IMR-90 (cell line): ENCODE results near the gene SLC8A3. TPM values are rescaled to one million over a fixed set of nuclear protein-coding genes. Genes with fewer than 3 reads are reported as not detected.

ENCODE experiments used
- ATAC-seq: fragments of 200-7000 bp; cut with Tn5 transposase; 2 replicates; pipeline ENCODE4 v1.9.1; 2020; ENCODE audit warnings: low read depth, mild to moderate bottlenecking, moderate library complexity
- BruUV-seq: library from RNA; stranded (reverse); fragments of 400-500 nt; replicated peaks from 2 replicates; lab custom pipeline; 2021; lab: Mats Ljungman, UMichigan
- CTCF ChIA-PET: fragments of 300-600 bp; formaldehyde crosslinking; extraction: SDS; loops from one replicate; lab custom pipeline; 2021; ENCODE audit warnings: antibody characterized with exemption; lab: Yijun Ruan, JAX
- POLR2A ChIA-PET: fragments of 300-600 bp; sonication (Branson Sonifier 250); formaldehyde crosslinking; loops from one replicate; lab custom pipeline; 2022; ENCODE audit warnings: antibody characterized with exemption; ENCODE audit not compliant: unreplicated experiment; lab: Charles Lee
- DNase-seq: peaks from one replicate; pipeline ENCODE4 v3.0.0; 2013
- H2AFZ ChIP-seq: replicated peaks from 2 replicates; pipeline ENCODE3; 2013; ENCODE audit warnings: low read length, mild to moderate bottlenecking; ENCODE audit not compliant: poor library complexity
- H2AK5ac ChIP-seq: 2 replicates; pipeline ENCODE4 v1.6.1; 2013; ENCODE audit warnings: low read depth, low read length, inconsistent platforms
- H2AK9ac ChIP-seq: replicated peaks from 2 replicates; pipeline ENCODE3; 2013; ENCODE audit warnings: mild to moderate bottlenecking, low read depth, low read length, moderate library complexity; ENCODE audit not compliant: poor library complexity
- H2BK120ac ChIP-seq: 2 replicates; pipeline ENCODE4 v1.6.1; 2013; ENCODE audit warnings: low read depth, low read length, inconsistent platforms
- H2BK15ac ChIP-seq: 3 replicates; pipeline ENCODE4 v1.6.1; 2013; ENCODE audit warnings: low read depth, low read length, inconsistent platforms
- H2BK20ac ChIP-seq: 2 replicates; pipeline ENCODE4 v1.6.1; 2013; ENCODE audit warnings: low read depth, mild to moderate bottlenecking, inconsistent platforms, low read length, moderate library complexity
- H2BK5ac ChIP-seq: 2 replicates; pipeline ENCODE4 v1.6.1; 2013; ENCODE audit warnings: mild to moderate bottlenecking, low read depth, low read length, inconsistent platforms; ENCODE audit not compliant: poor library complexity, severe bottlenecking
- H3K14ac ChIP-seq: replicated peaks from 2 replicates; pipeline ENCODE4 v1.6.1; 2013; ENCODE audit warnings: low read depth, low read length, inconsistent platforms
- H3K18ac ChIP-seq: 2 replicates; pipeline ENCODE4 v1.6.1; 2013; ENCODE audit warnings: low read depth, low read length, control low read depth
- H3K23ac ChIP-seq: 2 replicates; pipeline ENCODE4 v1.6.1; 2013; ENCODE audit warnings: low read depth, low read length, inconsistent platforms
- H3K27ac ChIP-seq: 2 replicates; pipeline ENCODE4 v1.5.1; 2013; ENCODE audit warnings: mild to moderate bottlenecking, control low read depth, low read length; ENCODE audit not compliant: insufficient read depth
- H3K27me3 ChIP-seq: 2 replicates; pipeline ENCODE4 v1.6.1; 2013; ENCODE audit warnings: low read length; ENCODE audit not compliant: control insufficient read depth, insufficient read depth
- H3K36me3 ChIP-seq: 2 replicates; pipeline ENCODE4 v1.6.1; 2013; ENCODE audit warnings: low read length, mixed read lengths; ENCODE audit not compliant: control insufficient read depth, insufficient read depth
- H3K4ac ChIP-seq: 2 replicates; pipeline ENCODE4 v1.6.1; 2013; ENCODE audit warnings: low read depth, low read length, inconsistent platforms
- H3K4me1 ChIP-seq: 2 replicates; pipeline ENCODE4 v1.6.1; 2013; ENCODE audit warnings: low read length, mixed read lengths; ENCODE audit not compliant: control insufficient read depth, insufficient read depth
- H3K4me2 ChIP-seq: 2 replicates; pipeline ENCODE4 v1.6.1; 2013; ENCODE audit warnings: low read depth, mild to moderate bottlenecking, control low read depth, low read length, moderate library complexity
- H3K4me3 ChIP-seq: 2 replicates; pipeline ENCODE4 v1.5.1; 2013; ENCODE audit warnings: low read depth, mild to moderate bottlenecking, control low read depth, low read length, moderate library complexity; ENCODE audit not compliant: insufficient read depth
- H3K56ac ChIP-seq: 2 replicates; pipeline ENCODE4 v1.6.1; 2013; ENCODE audit warnings: low read length, inconsistent platforms; ENCODE audit not compliant: insufficient read depth; ENCODE audit errors: extremely low read depth
- H3K79me1 ChIP-seq, 2 experiments: 2 replicates each; pipeline ENCODE4 v1.6.1; 2013; ENCODE audit warnings: low read length in 2 of 2, inconsistent platforms in 1 of 2, low read depth in 1 of 2
- H3K9ac ChIP-seq: 2 replicates; pipeline ENCODE4 v1.6.1; 2013; ENCODE audit warnings: low read depth, low read length, control low read depth
- H3K9me1 ChIP-seq: 2 replicates; pipeline ENCODE4 v1.6.1; 2013; ENCODE audit warnings: low read length, inconsistent platforms; ENCODE audit not compliant: insufficient read depth
- H3K9me3 ChIP-seq: 2 replicates; pipeline ENCODE4 v1.6.1; 2013; ENCODE audit warnings: low read length; ENCODE audit not compliant: control insufficient read depth, insufficient read depth
- H4K20me1 ChIP-seq: 2 replicates; pipeline ENCODE4 v1.6.1; 2013; ENCODE audit warnings: low read length, inconsistent platforms; ENCODE audit not compliant: insufficient read depth
- H4K5ac ChIP-seq: 2 replicates; pipeline ENCODE4 v1.6.1; 2013; ENCODE audit warnings: mild to moderate bottlenecking, low read depth, low read length, control low read depth
- H4K8ac ChIP-seq, 2 experiments: 2 replicates each; pipeline ENCODE4 v1.6.1; 2013; ENCODE audit warnings: low read depth in 2 of 2, low read length in 2 of 2, control low read depth in 1 of 2, inconsistent platforms in 1 of 2
- H4K91ac ChIP-seq: 2 replicates; pipeline ENCODE4 v1.6.1; 2013; ENCODE audit warnings: low read depth, low read length, inconsistent platforms; ENCODE audit not compliant: insufficient read depth
- BHLHE40 ChIP-seq: fragments of 150-350 bp; IDR thresholded peaks from 2 replicates; pipeline ENCODE4 v1.6.1; 2016; ENCODE audit warnings: mild to moderate bottlenecking, low read depth, low read length
- CEBPB ChIP-seq: IDR thresholded peaks from 2 replicates; pipeline ENCODE4 v1.6.1; 2012; ENCODE audit warnings: low read depth, low read length, improper control_type of control experiment
- CHD1 ChIP-seq: IDR thresholded peaks from 2 replicates; pipeline ENCODE4 v1.6.1; 2012; ENCODE audit warnings: low read depth, low read length, improper control_type of control experiment
- FOS ChIP-seq: fragments of 150-350 bp; IDR thresholded peaks from 2 replicates; pipeline ENCODE4 v1.6.1; 2016; ENCODE audit warnings: low read depth, low read length
- MAFK ChIP-seq: IDR thresholded peaks from 2 replicates; pipeline ENCODE4 v1.6.1; 2012; ENCODE audit warnings: low read depth, low read length, improper control_type of control experiment
- MAZ ChIP-seq: IDR thresholded peaks from 2 replicates; pipeline ENCODE4 v1.6.1; 2012; ENCODE audit warnings: low read depth, mild to moderate bottlenecking, low read length, improper control_type of control experiment, moderate library complexity, borderline replicate concordance
- MXI1 ChIP-seq: IDR thresholded peaks from 2 replicates; pipeline ENCODE4 v1.6.1; 2012; ENCODE audit warnings: low read depth, mild to moderate bottlenecking, low read length, moderate library complexity, borderline replicate concordance
- NFE2L2 ChIP-seq: fragments of 150-350 bp; IDR thresholded peaks from 2 replicates; pipeline ENCODE4 v1.6.1; 2016; ENCODE audit warnings: low read depth, mild to moderate bottlenecking, low read length
- POLR2A ChIP-seq: IDR thresholded peaks from 2 replicates; pipeline ENCODE4 v1.6.1; 2012; ENCODE audit warnings: mild to moderate bottlenecking, low read depth, low read length
- RAD21 ChIP-seq: IDR thresholded peaks from 2 replicates; pipeline ENCODE4 v1.6.1; 2012; ENCODE audit warnings: low read length, improper control_type of control experiment
- RCOR1 ChIP-seq: IDR thresholded peaks from 2 replicates; pipeline ENCODE4 v1.6.1; 2012; ENCODE audit warnings: mild to moderate bottlenecking, low read length, improper control_type of control experiment; ENCODE audit not compliant: insufficient replicate concordance
- RFX5 ChIP-seq: IDR thresholded peaks from 2 replicates; pipeline ENCODE4 v1.8.0; 2012; ENCODE audit warnings: low read depth, mild to moderate bottlenecking, low read length, moderate library complexity
- SMC3 ChIP-seq: fragments of 150-350 bp; IDR thresholded peaks from 2 replicates; pipeline ENCODE4 v1.6.1; 2016; ENCODE audit warnings: low read depth, mild to moderate bottlenecking, antibody characterized with exemption, low read length, moderate library complexity
- USF2 ChIP-seq: fragments of 150-350 bp; IDR thresholded peaks from 2 replicates; pipeline ENCODE4 v1.6.1; 2017; ENCODE audit warnings: mild to moderate bottlenecking, antibody characterized with exemption, low read length, low read depth
- WGBS, 2 experiments: methylation state at CpG; one replicate each; pipeline versions ENCODE4 v1.1.5 to v1.1.7; 2013; ENCODE audit warnings: missing lambda C conversion rate in 2 of 2; ENCODE audit not compliant: insufficient read length in 1 of 2; ENCODE audit errors: extremely low coverage in 2 of 2; 5-methylcytosine and 5-hydroxymethylcytosine counted together
- dilution Hi-C: fragments of 300-500 bp; cut with HindIII; formaldehyde crosslinking; loops from one replicate; pipeline ENCODE4 v1.14.3; 2018; ENCODE audit warnings: low sequenced_read_pairs; ENCODE audit not compliant: unreplicated experiment
- in situ Hi-C: fragments of 300-500 bp; cut with MboI; formaldehyde crosslinking; loops from 3 replicates; pipeline ENCODE4 v1.14.3; 2019; ENCODE audit warnings: low sequenced_read_pairs, inconsistent platforms, mixed read lengths
- intact Hi-C: fragments of 100-400 bp; cut with micrococcal nuclease; formaldehyde crosslinking; loops from 2 replicates; pipeline ENCODE4 v1.10.0; 2022
- polyA plus RNA-seq, 3 experiments: library from polyadenylated mRNA; depleted of rRNA; stranded (reverse); fragments of >200 nt; gene quantifications; 2 replicates each; pipeline ENCODE4 v1.2.3, GENCODE V29; 2012; ENCODE audit warnings: low replicate concordance in 1 of 3
- total RNA-seq: library from RNA; depleted of rRNA; stranded (reverse); fragments of >200 nt; gene quantifications from 2 replicates; pipeline ENCODE4 v1.2.3, GENCODE V29; 2012
- TF ChIP-seq, protein P1 (sequence below): conservative IDR thresholded peaks from 2 replicates; pipeline ENCODE4 v1.5.1; 2012; ENCODE audit warnings: mild to moderate bottlenecking, low read depth, low read length, improper control_type of control experiment
- TF ChIP-seq, protein P2 (sequence below): fragments of 150-350 bp; IDR thresholded peaks from 2 replicates; pipeline ENCODE4 v1.6.1; 2016; ENCODE audit warnings: low read depth, mild to moderate bottlenecking, low read length, moderate library complexity, borderline replicate concordance

SLC8A3 gene
- total and polyA plus RNA-seq, 2 of the 4 experiments (the other 2 are of a cell fraction): under 0.01 TPM; not detected in 1

GRCh38 chr14:70049605-70050004 is 139.1 kb downstream of the SLC8A3 start:
- intact Hi-C loops: loop anchor here (5.0 kb wide), 1 partner anchor 518 kb away; no protein-coding TSS in a partner anchor
- Histone ChIP-seq H3K9me3 (no peaks in the 10 kb centered on the region), H3K4me3 (no peak overlapping the region), H3K27me3 (peaks cover 2% of the 10 kb centered on the region; the same call in 1 of the 2 replicates), H4K20me1 (no peaks in the 10 kb centered on the region), H2BK120ac (no peak overlapping the region), H3K36me3 (no peaks in the 10 kb centered on the region), H3K4me1 (no peaks in the 10 kb centered on the region), H3K4me2 (no peak overlapping the region), H2BK15ac (no peak overlapping the region), H3K23ac (no peak overlapping the region), H2AFZ (no peak overlapping the region), H3K56ac (no peak overlapping the region), H4K91ac (no peak overlapping the region), H3K18ac (no peak overlapping the region), H3K27ac (no peak overlapping the region), H3K9me1 (no peaks in the 10 kb centered on the region), H4K5ac (no peak overlapping the region), H2AK9ac (no peak overlapping the region), H3K4ac (no peak overlapping the region), H3K14ac (no peak overlapping the region), H3K9ac (no peak overlapping the region), H2AK5ac (no peak overlapping the region), H3K79me1 (no peaks in the 10 kb centered on the region), H2BK20ac (no peak overlapping the region), H2BK5ac (no peak overlapping the region), H4K8ac (no peak overlapping the region)
- ChIA-PET POLR2A (no interaction called here), CTCF (interaction anchor here (0.6 kb wide), 1 partner anchor 155 kb away, joined by 3 read pairs; no protein-coding TSS in a partner anchor)
- DNase-seq (no peak), ATAC-seq (no peak)
- dilution Hi-C loops: no loop called here
- BruUV-seq: no TSS peak
- 80% methylated on average over 1 of the region's 3 CpGs; no CpG with 5 or more reads in 1 of the 2 experiments for WGBS, 2 experiments
- in situ Hi-C loops: no loop called here
- TF ChIP-seq RFX5 (no peak), RCOR1 (no peak), FOS (no peak), CHD1 (no peak), SMC3 (no peak), CEBPB (no peak), BHLHE40 (no peak), USF2 (no peak), RAD21 (no peak), POLR2A (no peak), NFE2L2 (no peak), MAZ (no peak), MAFK (no peak), MXI1 (no peak)
- TF ChIP-seq, protein P1, sequence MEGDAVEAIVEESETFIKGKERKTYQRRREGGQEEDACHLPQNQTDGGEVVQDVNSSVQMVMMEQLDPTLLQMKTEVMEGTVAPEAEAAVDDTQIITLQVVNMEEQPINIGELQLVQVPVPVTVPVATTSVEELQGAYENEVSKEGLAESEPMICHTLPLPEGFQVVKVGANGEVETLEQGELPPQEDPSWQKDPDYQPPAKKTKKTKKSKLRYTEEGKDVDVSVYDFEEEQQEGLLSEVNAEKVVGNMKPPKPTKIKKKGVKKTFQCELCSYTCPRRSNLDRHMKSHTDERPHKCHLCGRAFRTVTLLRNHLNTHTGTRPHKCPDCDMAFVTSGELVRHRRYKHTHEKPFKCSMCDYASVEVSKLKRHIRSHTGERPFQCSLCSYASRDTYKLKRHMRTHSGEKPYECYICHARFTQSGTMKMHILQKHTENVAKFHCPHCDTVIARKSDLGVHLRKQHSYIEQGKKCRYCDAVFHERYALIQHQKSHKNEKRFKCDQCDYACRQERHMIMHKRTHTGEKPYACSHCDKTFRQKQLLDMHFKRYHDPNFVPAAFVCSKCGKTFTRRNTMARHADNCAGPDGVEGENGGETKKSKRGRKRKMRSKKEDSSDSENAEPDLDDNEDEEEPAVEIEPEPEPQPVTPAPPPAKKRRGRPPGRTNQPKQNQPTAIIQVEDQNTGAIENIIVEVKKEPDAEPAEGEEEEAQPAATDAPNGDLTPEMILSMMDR: no peak
- TF ChIP-seq, protein P2, sequence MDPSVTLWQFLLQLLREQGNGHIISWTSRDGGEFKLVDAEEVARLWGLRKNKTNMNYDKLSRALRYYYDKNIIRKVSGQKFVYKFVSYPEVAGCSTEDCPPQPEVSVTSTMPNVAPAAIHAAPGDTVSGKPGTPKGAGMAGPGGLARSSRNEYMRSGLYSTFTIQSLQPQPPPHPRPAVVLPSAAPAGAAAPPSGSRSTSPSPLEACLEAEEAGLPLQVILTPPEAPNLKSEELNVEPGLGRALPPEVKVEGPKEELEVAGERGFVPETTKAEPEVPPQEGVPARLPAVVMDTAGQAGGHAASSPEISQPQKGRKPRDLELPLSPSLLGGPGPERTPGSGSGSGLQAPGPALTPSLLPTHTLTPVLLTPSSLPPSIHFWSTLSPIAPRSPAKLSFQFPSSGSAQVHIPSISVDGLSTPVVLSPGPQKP: no peak
